Body of pancreas (tissue), 4 donors: ENCODE measurements around the gene RNF11.
A peak's percentile ranks its signal among the peaks of the same experiment; 100 is the strongest.

Source experiments
- POLR2A ChIP-seq, 3 donors: fragments of 450-650 bp; IDR thresholded peaks; one replicate each; pipeline ENCODE4 v1.6.1; 2016; ENCODE audit warnings: antibody characterized with exemption in 3 of 3, mild to moderate bottlenecking in 2 of 3
- TF ChIP-seq, protein P1 (sequence below), 7 experiments: fragments of 450-650 bp in 4 of 7; fragments of 200-600 bp in 3 of 7; sonication (generic) in 3 of 7; IDR thresholded peaks; one replicate each; pipeline ENCODE4 v1.5.1; 2016 to 2019; ENCODE audit warnings: antibody characterized with exemption in 7 of 7

DNA sequence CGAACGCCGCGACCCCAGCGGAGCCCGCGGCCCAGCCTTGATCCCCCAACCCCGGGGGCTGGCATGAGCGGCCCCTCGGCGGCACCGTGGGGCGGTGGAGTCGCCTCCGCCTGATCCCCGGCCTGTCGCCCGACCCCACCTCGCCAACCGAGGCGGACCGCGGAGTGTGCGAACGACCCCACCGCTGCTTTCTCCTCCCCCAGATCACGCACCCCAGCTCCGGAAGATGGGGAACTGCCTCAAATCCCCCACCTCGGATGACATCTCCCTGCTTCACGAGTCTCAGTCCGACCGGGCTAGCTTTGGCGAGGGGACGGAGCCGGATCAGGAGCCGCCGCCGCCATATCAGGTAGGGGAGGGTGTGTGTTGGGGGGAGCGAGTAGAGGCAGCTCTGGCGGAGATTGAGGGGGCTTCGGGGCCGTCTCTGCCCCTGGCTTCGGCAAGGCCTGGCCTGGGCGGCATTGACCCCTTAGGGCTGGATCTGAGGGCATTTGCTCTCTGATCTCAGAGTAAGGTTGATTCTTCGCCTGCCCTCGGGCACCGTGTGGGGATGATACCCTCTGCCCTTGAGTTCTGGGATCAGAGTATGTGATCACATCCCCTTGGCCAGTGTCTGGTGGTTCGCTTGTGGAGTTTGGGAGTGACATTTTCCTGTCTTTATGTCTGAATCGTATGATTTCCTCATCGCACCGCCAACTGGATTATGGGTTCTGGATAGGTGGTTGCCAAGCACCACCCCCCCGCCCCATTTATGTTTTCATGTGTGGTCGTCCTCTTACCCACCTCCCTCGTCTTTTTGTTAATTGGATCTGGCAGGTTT, 668 bp downstream of the RNF11 start:
- peak in 2 of 3 donors; percentile 13 to 24 for TF ChIP-seq POLR2A (IDR thresholded peaks at IDR 0.05)
- TF ChIP-seq, protein P1, sequence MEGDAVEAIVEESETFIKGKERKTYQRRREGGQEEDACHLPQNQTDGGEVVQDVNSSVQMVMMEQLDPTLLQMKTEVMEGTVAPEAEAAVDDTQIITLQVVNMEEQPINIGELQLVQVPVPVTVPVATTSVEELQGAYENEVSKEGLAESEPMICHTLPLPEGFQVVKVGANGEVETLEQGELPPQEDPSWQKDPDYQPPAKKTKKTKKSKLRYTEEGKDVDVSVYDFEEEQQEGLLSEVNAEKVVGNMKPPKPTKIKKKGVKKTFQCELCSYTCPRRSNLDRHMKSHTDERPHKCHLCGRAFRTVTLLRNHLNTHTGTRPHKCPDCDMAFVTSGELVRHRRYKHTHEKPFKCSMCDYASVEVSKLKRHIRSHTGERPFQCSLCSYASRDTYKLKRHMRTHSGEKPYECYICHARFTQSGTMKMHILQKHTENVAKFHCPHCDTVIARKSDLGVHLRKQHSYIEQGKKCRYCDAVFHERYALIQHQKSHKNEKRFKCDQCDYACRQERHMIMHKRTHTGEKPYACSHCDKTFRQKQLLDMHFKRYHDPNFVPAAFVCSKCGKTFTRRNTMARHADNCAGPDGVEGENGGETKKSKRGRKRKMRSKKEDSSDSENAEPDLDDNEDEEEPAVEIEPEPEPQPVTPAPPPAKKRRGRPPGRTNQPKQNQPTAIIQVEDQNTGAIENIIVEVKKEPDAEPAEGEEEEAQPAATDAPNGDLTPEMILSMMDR (IDR thresholded peaks at IDR 0.05), result no peak
